ENCODE results near the gene DRD1.

The DRD1 gene

GRCh38 chr5:175484829-175485228 is 40.8 kb upstream of the DRD1 start:
- ATAC-seq = no peak
- TF ChIP-seq SNAI2 (CRISPR knock-in tag; IDR thresholded peaks at IDR 0.05) (no peak), ZFP3 (CRISPR knock-in tag; IDR thresholded peaks at IDR 0.05) (no peak), RARB (CRISPR knock-in tag; IDR thresholded peaks at IDR 0.05) (no peak), ARNTL (CRISPR knock-in tag; IDR thresholded peaks at IDR 0.05; ENCODE audit: borderline replicate concordance, low read depth) (no peak), ZFP30 (CRISPR knock-in tag; IDR thresholded peaks at IDR 0.05) (no peak), TCF4 (CRISPR knock-in tag; IDR thresholded peaks at IDR 0.05; ENCODE audit: borderline replicate concordance) (no peak), ZC3H10 (CRISPR knock-in tag; IDR thresholded peaks at IDR 0.05) (no peak), CSDC2 (CRISPR knock-in tag; IDR thresholded peaks at IDR 0.05) (no peak), ZNF8 (CRISPR knock-in tag; IDR thresholded peaks at IDR 0.05) (no peak), PATZ1 (CRISPR knock-in tag; IDR thresholded peaks at IDR 0.05; ENCODE audit: borderline replicate concordance) (no peak), TSHZ2 (CRISPR knock-in tag; IDR thresholded peaks at IDR 0.05) (no peak), CREB5 (CRISPR knock-in tag; IDR thresholded peaks at IDR 0.05; ENCODE audit: low read depth) (no peak), ZNF70 (CRISPR knock-in tag; IDR thresholded peaks at IDR 0.05) (no peak), ESRRG (CRISPR knock-in tag; IDR thresholded peaks at IDR 0.05) (no peak), OSR1 (CRISPR knock-in tag; IDR thresholded peaks at IDR 0.05) (no peak), ZNF565 (CRISPR knock-in tag; conservative IDR thresholded peaks at IDR 0.05; ENCODE audit: low read depth) (no peak), POU6F1 (CRISPR knock-in tag; IDR thresholded peaks at IDR 0.05; ENCODE audit: borderline replicate concordance, low read depth) (no peak), ISL1 (CRISPR knock-in tag; IDR thresholded peaks at IDR 0.05) (no peak), TOX (CRISPR knock-in tag; IDR thresholded peaks at IDR 0.05; ENCODE audit: borderline replicate concordance) (no peak), GLIS3 (CRISPR knock-in tag; IDR thresholded peaks at IDR 0.05) (no peak)

GRCh38 chr5:175484322-175484721 is 40.3 kb upstream of the DRD1 start:
- no peak for ATAC-seq
- no peak for TF ChIP-seq ZNF8 (CRISPR knock-in tag; IDR thresholded peaks at IDR 0.05)

GRCh38 chr5:175483337-175483736 is 39.4 kb upstream of the DRD1 start:
- no peak for TF ChIP-seq ZFP3 (CRISPR knock-in tag; IDR thresholded peaks at IDR 0.05)
- no peak for TF ChIP-seq PPARA (CRISPR knock-in tag; IDR thresholded peaks at IDR 0.05; ENCODE audit: borderline replicate concordance)
- no peak for TF ChIP-seq BACH2 (CRISPR knock-in tag; IDR thresholded peaks at IDR 0.05; ENCODE audit: borderline replicate concordance)
- TF ChIP-seq ZC3H10 (CRISPR knock-in tag; IDR thresholded peaks at IDR 0.05) = no peak
- no peak for TF ChIP-seq SNAI2 (CRISPR knock-in tag; IDR thresholded peaks at IDR 0.05)
- no peak for TF ChIP-seq ESRRG (CRISPR knock-in tag; IDR thresholded peaks at IDR 0.05)
- no peak for TF ChIP-seq ZNF565 (CRISPR knock-in tag; conservative IDR thresholded peaks at IDR 0.05; ENCODE audit: low read depth)
- ATAC-seq = no peak
